Lower lobe of right lung (tissue), 2 donors: ENCODE measurements around the gene SP4. TPM values are rescaled to one million over a fixed set of nuclear protein-coding genes. Genes with fewer than 3 reads are reported as not detected.

Experiments used
- ATAC-seq, 2 donors: fragments of 200-7000 bp; cut with Tn5 transposase; one replicate each; pipeline ENCODE4 v1.9.1; 2020 to 2022; ENCODE audit warnings: mild to moderate bottlenecking in 2 of 2, moderate library complexity in 2 of 2
- DNase-seq: peaks from one replicate; pipeline ENCODE4 v3.0.0-alpha.2; 2020
- H3K27ac ChIP-seq: fragments of 200-600 bp; one replicate; pipeline ENCODE4 v1.8.0; 2022
- H3K27me3 ChIP-seq: fragments of 200-600 bp; one replicate; pipeline ENCODE4 v1.8.0; 2022; ENCODE audit warnings: low read depth
- H3K36me3 ChIP-seq: fragments of 200-600 bp; one replicate; pipeline ENCODE4 v1.8.0; 2022; ENCODE audit warnings: mild to moderate bottlenecking
- H3K4me1 ChIP-seq: fragments of 200-600 bp; one replicate; pipeline ENCODE4 v1.8.0; 2022
- H3K4me3 ChIP-seq: fragments of 200-600 bp; one replicate; pipeline ENCODE4 v1.8.0; 2022; ENCODE audit warnings: mild to moderate bottlenecking
- H3K9me3 ChIP-seq: fragments of 200-600 bp; one replicate; pipeline ENCODE4 v1.8.0; 2022
- intact Hi-C: fragments of 100-400 bp; cut with DNase I; formaldehyde crosslinking; loops from one replicate; pipeline ENCODE4 v1.11.0; 2022
- total RNA-seq: library from RNA; stranded (reverse); fragmentation: NEBNext Ultra II Directional; extraction: Animal tissue kit (Norgen Biotek cat#: 25700); gene quantifications from one replicate; pipeline ENCODE4 v1.2.1, GENCODE V29; 2021
- TF ChIP-seq, protein P1 (sequence below): fragments of 200-600 bp; IDR thresholded peaks from one replicate; pipeline ENCODE4 v1.8.0; 2022; ENCODE audit warnings: antibody characterized with exemption, mild to moderate bottlenecking
- donor health status: DM: no; HTN: yes; CAD: no; lungs with severe emphysema.

SP4 gene
- total RNA-seq, 1 donor from 2014 or later, result 9.7 TPM

DNA sequence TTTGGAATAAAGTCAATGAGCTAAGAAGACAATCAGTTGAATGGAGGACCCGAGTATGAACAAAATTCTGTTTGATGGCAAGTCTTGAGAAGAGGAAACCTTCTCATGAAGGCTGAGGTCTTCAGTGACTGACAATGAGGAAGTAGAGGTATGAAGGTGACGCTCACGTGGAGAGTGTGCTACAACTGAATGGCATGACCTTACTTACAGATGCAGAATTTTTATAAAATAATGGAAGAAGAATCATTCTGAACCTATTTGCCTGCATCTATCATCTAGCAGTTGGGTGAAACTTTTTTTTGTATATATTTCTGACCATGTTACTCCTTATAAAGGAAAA, 19.4 kb upstream of the SP4 start:
- TF ChIP-seq, protein P1, sequence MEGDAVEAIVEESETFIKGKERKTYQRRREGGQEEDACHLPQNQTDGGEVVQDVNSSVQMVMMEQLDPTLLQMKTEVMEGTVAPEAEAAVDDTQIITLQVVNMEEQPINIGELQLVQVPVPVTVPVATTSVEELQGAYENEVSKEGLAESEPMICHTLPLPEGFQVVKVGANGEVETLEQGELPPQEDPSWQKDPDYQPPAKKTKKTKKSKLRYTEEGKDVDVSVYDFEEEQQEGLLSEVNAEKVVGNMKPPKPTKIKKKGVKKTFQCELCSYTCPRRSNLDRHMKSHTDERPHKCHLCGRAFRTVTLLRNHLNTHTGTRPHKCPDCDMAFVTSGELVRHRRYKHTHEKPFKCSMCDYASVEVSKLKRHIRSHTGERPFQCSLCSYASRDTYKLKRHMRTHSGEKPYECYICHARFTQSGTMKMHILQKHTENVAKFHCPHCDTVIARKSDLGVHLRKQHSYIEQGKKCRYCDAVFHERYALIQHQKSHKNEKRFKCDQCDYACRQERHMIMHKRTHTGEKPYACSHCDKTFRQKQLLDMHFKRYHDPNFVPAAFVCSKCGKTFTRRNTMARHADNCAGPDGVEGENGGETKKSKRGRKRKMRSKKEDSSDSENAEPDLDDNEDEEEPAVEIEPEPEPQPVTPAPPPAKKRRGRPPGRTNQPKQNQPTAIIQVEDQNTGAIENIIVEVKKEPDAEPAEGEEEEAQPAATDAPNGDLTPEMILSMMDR, result no peak
- no peaks in the 10 kb centered on the region for H3K27me3 ChIP-seq
- H3K9me3 ChIP-seq, result no peaks in the 10 kb centered on the region
- intact Hi-C loops, result no loop called here
- H3K4me3 ChIP-seq, result no peak overlapping the region
- ATAC-seq, result no peak
- H3K27ac ChIP-seq, result no peak overlapping the region
- H3K36me3 ChIP-seq, result no peaks in the 10 kb centered on the region
- no peak for DNase-seq
- H3K4me1 ChIP-seq, result no peaks in the 10 kb centered on the region

DNA sequence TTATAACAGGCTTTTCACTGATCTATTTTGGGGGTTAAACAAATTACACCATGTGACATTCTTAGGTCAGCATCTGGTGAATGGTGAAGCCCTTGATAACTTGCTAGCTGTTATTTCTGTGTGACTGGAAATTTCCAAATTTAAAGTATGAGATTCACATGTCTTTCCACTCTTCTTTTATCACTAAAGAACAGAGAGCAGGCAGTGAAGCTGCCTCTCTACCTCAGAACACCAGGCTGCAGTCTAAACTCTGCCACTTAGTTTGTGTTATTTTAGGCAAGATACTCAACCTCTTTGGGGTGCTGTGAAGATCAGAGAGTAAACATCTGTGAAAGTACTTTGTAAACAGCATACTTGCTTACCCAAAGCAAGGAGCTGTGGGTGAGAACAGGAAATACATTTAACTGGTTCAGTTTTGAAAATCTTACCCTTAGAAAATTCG, 15.5 kb upstream of the SP4 start:
- no peaks in the 10 kb centered on the region for H3K36me3 ChIP-seq
- TF ChIP-seq, protein P1, result no peak
- no peak overlapping the region for H3K4me3 ChIP-seq
- H3K4me1 ChIP-seq, result no peaks in the 10 kb centered on the region
- ATAC-seq (peak; percentile 55 to 68), DNase-seq (no peak)
- no peak overlapping the region for H3K27ac ChIP-seq
- intact Hi-C loops, result no loop called here
- no peaks in the 10 kb centered on the region for H3K9me3 ChIP-seq
- no peaks in the 10 kb centered on the region for H3K27me3 ChIP-seq

DNA sequence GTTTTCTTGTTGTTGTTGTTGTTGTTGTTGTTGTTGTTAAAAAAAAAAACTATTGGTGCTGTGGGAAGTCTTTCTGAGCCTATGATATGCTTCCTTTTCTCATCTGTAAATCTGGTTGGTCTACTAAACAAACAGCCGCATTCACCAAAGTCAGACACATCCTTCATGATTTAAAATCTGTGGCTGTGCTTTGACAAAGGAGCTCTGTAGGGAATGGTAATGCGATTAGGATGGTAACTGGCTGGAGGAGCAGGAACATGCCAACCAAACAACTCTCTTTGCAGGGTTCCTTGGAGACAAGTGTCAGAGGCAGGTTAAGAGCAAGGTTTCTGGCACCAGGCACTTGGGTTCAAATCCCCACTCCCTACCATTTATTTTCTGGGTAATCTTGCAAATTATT, 14.9 kb upstream of the SP4 start:
- no peak for ATAC-seq
- no peak for DNase-seq

DNA sequence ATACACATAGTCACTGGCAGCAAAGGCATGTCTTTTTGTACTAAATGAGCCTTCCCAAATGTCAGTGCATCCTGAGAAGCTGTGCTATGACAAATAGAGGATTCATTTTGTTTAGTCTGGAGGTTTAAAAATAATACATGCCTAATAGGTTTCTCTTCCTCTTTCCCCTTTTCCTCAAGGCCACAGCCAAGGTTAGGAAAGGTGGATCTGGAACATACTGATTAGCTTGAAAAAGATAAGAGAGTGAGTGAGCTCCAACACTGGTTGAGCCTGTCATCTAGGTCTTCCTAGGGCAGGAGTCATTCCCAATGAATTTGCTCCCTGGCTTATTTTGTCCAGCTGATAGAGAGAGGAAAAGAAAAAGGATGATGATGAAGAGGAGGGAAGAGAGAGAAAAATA, 14.4 kb upstream of the SP4 start:
- Histone ChIP-seq H3K27ac (no peak overlapping the region), H3K9me3 (no peaks in the 10 kb centered on the region), H3K36me3 (no peaks in the 10 kb centered on the region), H3K4me3 (no peak overlapping the region), H3K4me1 (no peaks in the 10 kb centered on the region), H3K27me3 (no peaks in the 10 kb centered on the region)
- ATAC-seq, result no peak
- intact Hi-C loops, result no loop called here
- TF ChIP-seq, protein P1, result no peak
- no peak for DNase-seq

More for the DNA sequence above, 14.9 kb upstream of the SP4 start:
- Histone ChIP-seq H3K9me3 (no peaks in the 10 kb centered on the region), H3K27me3 (no peaks in the 10 kb centered on the region), H3K4me1 (no peaks in the 10 kb centered on the region), H3K4me3 (no peak overlapping the region), H3K36me3 (no peaks in the 10 kb centered on the region), H3K27ac (no peak overlapping the region)
- TF ChIP-seq, protein P1, result no peak
- intact Hi-C loops, result no loop called here

DNA sequence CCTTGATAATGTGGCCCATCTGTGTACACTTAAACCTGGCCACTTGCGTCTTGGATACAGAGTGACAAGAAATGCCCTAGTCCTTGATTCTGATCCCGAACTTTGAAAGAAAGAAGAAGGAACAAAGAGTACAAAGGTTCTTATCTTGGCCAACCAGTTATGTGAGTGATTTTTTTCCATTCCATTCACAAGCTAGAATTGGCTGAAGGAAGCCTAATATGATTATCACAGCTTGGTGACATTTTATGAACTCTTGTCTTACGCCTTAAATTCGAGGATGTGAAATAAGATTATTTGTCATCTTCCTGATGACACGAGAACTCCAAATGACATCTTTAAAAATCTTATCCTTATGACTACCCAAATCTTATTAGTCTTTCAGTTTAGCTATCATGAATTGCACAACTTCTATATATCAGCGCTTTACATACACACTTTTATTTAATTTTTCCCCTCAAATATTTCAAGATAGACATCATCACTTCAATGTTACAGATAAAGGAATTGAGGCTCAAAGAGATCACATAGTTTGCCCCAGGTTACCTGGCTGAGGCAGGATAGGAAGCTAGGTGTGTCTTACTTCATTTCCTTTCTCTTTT, 13.0 kb upstream of the SP4 start:
- H3K4me1 ChIP-seq, result no peaks in the 10 kb centered on the region
- H3K27ac ChIP-seq, result no peak overlapping the region
- no peak overlapping the region for H3K4me3 ChIP-seq
- no peaks in the 10 kb centered on the region for H3K9me3 ChIP-seq
- ATAC-seq (no peak), DNase-seq (no peak)
- no peaks in the 10 kb centered on the region for H3K36me3 ChIP-seq
- intact Hi-C loops, result no loop called here
- TF ChIP-seq, protein P1, result no peak
- no peaks in the 10 kb centered on the region for H3K27me3 ChIP-seq
